Measurements from ENCODE around the gene ALPL.

GRCh38 chr1:21593231-21593630 lies 84.0 kb downstream of the ALPL start:
- TF ChIP-seq CTCF (conservative IDR thresholded peaks at IDR 0.05 in 1 of 2, IDR thresholded peaks at IDR 0.05 in 1 of 2; ENCODE audit: low read depth in 1 of 2, low read length in 2 of 2) = no peak
- TF ChIP-seq EZH2 (IDR thresholded peaks at IDR 0.05; ENCODE audit: low read length, missing control alignments) = no peak

All from fibroblast of lung (primary cell).